ENCODE data around the gene FHOD3. TPM values are rescaled to one million over a fixed set of nuclear protein-coding genes. Genes with fewer than 3 reads are reported as not detected.

The FHOD3 gene
- total RNA-seq, 1 donor = 13.0 TPM

DNA sequence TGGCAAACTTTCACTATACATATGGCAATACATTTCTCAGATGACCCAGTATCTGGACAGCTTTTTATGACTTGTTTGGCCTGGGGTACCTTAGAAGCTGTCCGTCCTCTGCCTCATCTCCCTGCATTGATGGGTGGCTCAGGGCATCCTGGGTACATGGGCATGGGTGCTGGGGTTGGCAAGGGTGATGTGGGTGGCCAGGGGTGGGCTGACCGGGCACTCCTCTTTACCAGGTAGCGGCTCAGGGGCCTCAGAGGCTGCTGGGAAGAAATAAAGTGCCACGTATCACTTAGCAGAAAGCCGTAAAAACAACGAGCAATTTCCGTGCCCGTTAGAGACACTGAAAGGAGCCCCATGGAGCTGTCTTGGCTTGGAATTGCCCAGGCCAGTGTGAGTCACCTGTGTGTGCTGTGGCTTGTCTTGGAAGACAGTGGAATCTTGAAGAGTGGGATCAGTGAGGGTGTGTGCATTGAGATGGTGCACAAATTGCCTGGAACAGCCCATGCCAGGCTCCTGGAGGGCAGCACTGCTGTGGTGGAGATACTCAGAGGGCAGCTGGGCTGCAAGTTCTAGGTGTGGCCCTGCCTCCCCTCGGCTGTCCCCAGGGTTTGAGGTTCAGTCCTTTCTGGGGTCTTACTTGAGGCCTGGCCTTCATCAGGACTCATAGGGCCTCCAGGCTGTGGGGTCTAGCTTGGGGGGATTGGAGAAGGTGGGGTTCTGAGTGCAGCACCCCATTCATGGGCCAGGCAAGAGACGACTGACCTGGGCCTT, 88.8 kb downstream of the FHOD3 start:
- H3K27ac ChIP-seq (ENCODE audit: low read depth, low read length) = no peak overlapping the region
- H2AFZ ChIP-seq (ENCODE audit: low read length) = no peak overlapping the region
- H3K4me1 ChIP-seq (ENCODE audit: insufficient read depth, low read length) = peaks cover 5% of the 10 kb centered on the region
- H3K9me3 ChIP-seq (ENCODE audit: low read depth, low read length) = no peaks in the 10 kb centered on the region
- no peak overlapping the region for H3K4me3 ChIP-seq (ENCODE audit: insufficient read depth, low read length)
- no peak for TF ChIP-seq CTCF (IDR thresholded peaks at IDR 0.05; ENCODE audit: extremely low read depth, low read depth, low read length)
- peaks cover 2% of the 10 kb centered on the region for H3K79me2 ChIP-seq (ENCODE audit: insufficient read depth, low read length)
- no peaks in the 10 kb centered on the region for H3K27me3 ChIP-seq (ENCODE audit: insufficient read depth, low read length)
- no peaks in the 10 kb centered on the region for H3K36me3 ChIP-seq (ENCODE audit: insufficient read depth, low read length)
- H3K4me2 ChIP-seq (ENCODE audit: insufficient read depth, low read length) = no peak overlapping the region
- peak; percentile 58 for DNase-seq (ENCODE audit: insufficient read length, low spot score, missing footprints)
- peaks cover 6% of the 10 kb centered on the region for H4K20me1 ChIP-seq (ENCODE audit: insufficient read depth, low read length)

- peak; percentile 79 for DNase-seq (ENCODE audit: insufficient read length, low spot score, missing footprints)
- Histone ChIP-seq H3K27me3 (ENCODE audit: insufficient read depth, low read length) (no peaks in the 10 kb centered on the region), H3K27ac (ENCODE audit: low read depth, low read length) (no peak overlapping the region), H2AFZ (ENCODE audit: low read length) (no peak overlapping the region), H3K9me3 (ENCODE audit: low read depth, low read length) (no peaks in the 10 kb centered on the region), H3K79me2 (ENCODE audit: insufficient read depth, low read length) (peaks cover 5% of the 10 kb centered on the region), H4K20me1 (ENCODE audit: insufficient read depth, low read length) (peaks cover 8% of the 10 kb centered on the region), H3K4me3 (ENCODE audit: insufficient read depth, low read length) (no peak overlapping the region), H3K36me3 (ENCODE audit: insufficient read depth, low read length) (no peaks in the 10 kb centered on the region), H3K4me2 (ENCODE audit: insufficient read depth, low read length) (no peak overlapping the region), H3K4me1 (ENCODE audit: insufficient read depth, low read length) (peaks cover 11% of the 10 kb centered on the region)
- no peak for TF ChIP-seq CTCF (IDR thresholded peaks at IDR 0.05; ENCODE audit: extremely low read depth, low read depth, low read length)
Measured at GRCh38 chr18:36387310-36387709, 89.8 kb downstream of the FHOD3 start.

DNA sequence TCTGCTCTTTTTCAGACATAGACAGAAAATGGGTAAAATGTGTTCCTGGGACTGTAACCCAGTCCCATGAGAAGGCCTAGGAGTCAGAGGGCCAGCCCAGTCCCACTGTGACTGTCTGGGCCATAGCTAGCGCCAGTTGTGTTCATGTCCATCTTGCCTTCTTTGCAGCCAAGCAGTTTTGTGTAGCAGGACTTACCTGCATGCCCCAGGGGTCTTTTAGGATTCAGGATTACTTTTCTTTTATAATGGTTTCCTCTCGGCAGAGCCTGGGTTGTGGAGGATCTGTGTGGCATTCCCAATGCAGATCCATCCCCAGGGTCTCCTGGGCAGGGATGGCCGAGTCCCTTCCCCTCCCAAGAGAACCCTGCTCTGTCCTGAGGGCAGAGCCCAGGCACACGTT, 90.8 kb downstream of the FHOD3 start:
- Histone ChIP-seq H3K79me2 (ENCODE audit: insufficient read depth, low read length) (peaks cover 6% of the 10 kb centered on the region), H2AFZ (ENCODE audit: low read length) (no peak overlapping the region), H3K4me3 (ENCODE audit: insufficient read depth, low read length) (no peak overlapping the region), H3K4me2 (ENCODE audit: insufficient read depth, low read length) (no peak overlapping the region), H3K36me3 (ENCODE audit: insufficient read depth, low read length) (no peaks in the 10 kb centered on the region), H3K27me3 (ENCODE audit: insufficient read depth, low read length) (no peaks in the 10 kb centered on the region), H4K20me1 (ENCODE audit: insufficient read depth, low read length) (peaks cover 8% of the 10 kb centered on the region), H3K4me1 (ENCODE audit: insufficient read depth, low read length) (peaks cover 15% of the 10 kb centered on the region), H3K9me3 (ENCODE audit: low read depth, low read length) (no peaks in the 10 kb centered on the region), H3K27ac (ENCODE audit: low read depth, low read length) (no peak overlapping the region)
- DNase-seq (ENCODE audit: insufficient read length, low spot score, missing footprints) = no peak
- TF ChIP-seq CTCF (IDR thresholded peaks at IDR 0.05; ENCODE audit: extremely low read depth, low read depth, low read length) = no peak

- Histone ChIP-seq H3K79me2 (ENCODE audit: insufficient read depth, low read length) (peaks cover 8% of the 10 kb centered on the region), H2AFZ (ENCODE audit: low read length) (no peak overlapping the region), H4K20me1 (ENCODE audit: insufficient read depth, low read length) (peaks cover 8% of the 10 kb centered on the region), H3K27ac (ENCODE audit: low read depth, low read length) (no peak overlapping the region), H3K36me3 (ENCODE audit: insufficient read depth, low read length) (no peaks in the 10 kb centered on the region), H3K9me3 (ENCODE audit: low read depth, low read length) (no peaks in the 10 kb centered on the region), H3K4me2 (ENCODE audit: insufficient read depth, low read length) (no peak overlapping the region), H3K4me3 (ENCODE audit: insufficient read depth, low read length) (no peak overlapping the region), H3K27me3 (ENCODE audit: insufficient read depth, low read length) (no peaks in the 10 kb centered on the region), H3K4me1 (ENCODE audit: insufficient read depth, low read length) (peaks cover 15% of the 10 kb centered on the region)
- DNase-seq (ENCODE audit: insufficient read length, low spot score, missing footprints) = no peak
- TF ChIP-seq CTCF (IDR thresholded peaks at IDR 0.05; ENCODE audit: extremely low read depth, low read depth, low read length) = no peak
Measured at GRCh38 chr18:36389027-36389426, 91.5 kb downstream of the FHOD3 start.
